ENCODE measurements around the gene BYSL.
"Not testable (repeated sequence)": the region's sequence is repeated elsewhere in the genome, so short reads cannot be mapped to it uniquely, and the experiment has no call there.

BYSL gene

GRCh38 chr6:41941280-41942066 is 20.2 kb downstream of the BYSL start, which contains the start of gene CCND3:
Gene CCND3, minus strand, starts transcription at chr6:41941808. Its CDS starts 159 bp downstream, at chr6:41941649.
- peak; percentile 95 for DNase-seq (ENCODE audit: extremely low read depth, insufficient read length)
- Histone ChIP-seq H3K4me3 (replicated peaks; ENCODE audit: low read depth, low read length) (peak within 1 kb of the TSS; percentile 96), H3K27me3 (replicated peaks; ENCODE audit: control insufficient read depth, insufficient read depth, low read length) (no peaks in the 10 kb centered on the region), H3K36me3 (ENCODE audit: control insufficient read depth, insufficient read depth, low read length) (peaks cover 8% of the 10 kb centered on the region)
- no peak for TF ChIP-seq CTCF (IDR thresholded peaks at IDR 0.05; ENCODE audit: insufficient read depth, low read length, poor library complexity, severe bottlenecking)

- no peaks in the 10 kb centered on the region for H3K27me3 ChIP-seq (replicated peaks; ENCODE audit: control insufficient read depth, insufficient read depth, low read length)
- peaks cover 2% of the 10 kb centered on the region; the same call in 1 of the 2 replicates for H3K36me3 ChIP-seq (ENCODE audit: control insufficient read depth, insufficient read depth, low read length)
- TF ChIP-seq CTCF (IDR thresholded peaks at IDR 0.05; ENCODE audit: insufficient read depth, low read length, poor library complexity, severe bottlenecking): no peak
- no peak for DNase-seq (ENCODE audit: extremely low read depth, insufficient read length)
- H3K4me3 ChIP-seq (replicated peaks; ENCODE audit: low read depth, low read length): peak overlapping the region; percentile 96
These were observed 21.0 kb downstream of the BYSL start for GRCh38 chr6:41942067-41942851.

- H3K4me3 ChIP-seq (replicated peaks; ENCODE audit: low read depth, low read length); H3K27me3 ChIP-seq (replicated peaks; ENCODE audit: control insufficient read depth, insufficient read depth, low read length); DNase-seq (ENCODE audit: extremely low read depth, insufficient read length); H3K36me3 ChIP-seq (ENCODE audit: control insufficient read depth, insufficient read depth, low read length): not testable (repeated sequence)
These were observed 21.6 kb downstream of the BYSL start for GRCh38 chr6:41942882-41943281.

- peaks cover 2% of the 10 kb centered on the region; the same call in 1 of the 2 replicates for H3K36me3 ChIP-seq (ENCODE audit: control insufficient read depth, insufficient read depth, low read length)
- H3K27me3 ChIP-seq (replicated peaks; ENCODE audit: control insufficient read depth, insufficient read depth, low read length): no peaks in the 10 kb centered on the region
- no peak for TF ChIP-seq CTCF (IDR thresholded peaks at IDR 0.05; ENCODE audit: insufficient read depth, low read length, poor library complexity, severe bottlenecking)
- no peak for DNase-seq (ENCODE audit: extremely low read depth, insufficient read length)
- H3K4me3 ChIP-seq (replicated peaks; ENCODE audit: low read depth, low read length): no peak overlapping the region
These were observed 22.2 kb downstream of the BYSL start for GRCh38 chr6:41943456-41943855.

GRCh38 chr6:41947581-41948220 is 26.4 kb downstream of the BYSL start:
- Histone ChIP-seq H3K4me3 (replicated peaks; ENCODE audit: low read depth, low read length) (no peak overlapping the region), H3K36me3 (ENCODE audit: control insufficient read depth, insufficient read depth, low read length) (no peaks in the 10 kb centered on the region), H3K27me3 (replicated peaks; ENCODE audit: control insufficient read depth, insufficient read depth, low read length) (no peaks in the 10 kb centered on the region)
- no peak for TF ChIP-seq CTCF (IDR thresholded peaks at IDR 0.05; ENCODE audit: insufficient read depth, low read length, poor library complexity, severe bottlenecking)
- DNase-seq (ENCODE audit: extremely low read depth, insufficient read length): no peak

GRCh38 chr6:41954668-41955067 is 33.4 kb downstream of the BYSL start:
- TF ChIP-seq CTCF (IDR thresholded peaks at IDR 0.05; ENCODE audit: insufficient read depth, low read length, poor library complexity, severe bottlenecking): no peak
- no peak overlapping the region for H3K4me3 ChIP-seq (replicated peaks; ENCODE audit: low read depth, low read length)
- DNase-seq (ENCODE audit: extremely low read depth, insufficient read length): no peak
- H3K27me3 ChIP-seq (replicated peaks; ENCODE audit: control insufficient read depth, insufficient read depth, low read length): no peaks in the 10 kb centered on the region
- H3K36me3 ChIP-seq (ENCODE audit: control insufficient read depth, insufficient read depth, low read length): no peaks in the 10 kb centered on the region
